DMS53 treated with DMSO at 0.1 percent for 48 hours (cell line): Measurements from ENCODE around the gene EP400.
A peak's percentile ranks its signal among the peaks of the same experiment; 100 is the strongest.

Source experiments
- DNase-seq: peaks from one replicate; lab custom pipeline; 2025; ENCODE audit not compliant: unreplicated experiment; lab: John Stamatoyannopoulos, UW

The EP400 gene

GRCh38 chr12:131949431-131950181 lies at the start of gene EP400:
EP400 (plus strand) TSS chr12:131949942; CDS start chr12:131960620, 10,678 bp downstream.
- peak; percentile 89 for DNase-seq

GRCh38 chr12:131900397-131900796 lies 49.3 kb upstream of the EP400 start:
- no peak for DNase-seq

- DNase-seq: no peak
Observed at GRCh38 chr12:131901431-131902331, 48.1 kb upstream of the EP400 start.

GRCh38 chr12:131902332-131903241 lies 47.2 kb upstream of the EP400 start:
- no peak for DNase-seq

- no peak for DNase-seq
Observed at GRCh38 chr12:131903270-131904255, 46.2 kb upstream of the EP400 start.

GRCh38 chr12:131904346-131904745 lies 45.4 kb upstream of the EP400 start:
- DNase-seq: no peak

GRCh38 chr12:131905081-131905629 lies 44.6 kb upstream of the EP400 start:
- no peak for DNase-seq

GRCh38 chr12:131905630-131906091 lies 44.1 kb upstream of the EP400 start:
- DNase-seq: no peak

- DNase-seq: no peak
Observed at GRCh38 chr12:131907379-131908091, 42.2 kb upstream of the EP400 start.

- no peak for DNase-seq
Observed at GRCh38 chr12:131908092-131909080, 41.4 kb upstream of the EP400 start.

GRCh38 chr12:131909081-131909751 lies 40.5 kb upstream of the EP400 start:
- DNase-seq: no peak

- no peak for DNase-seq
Observed at GRCh38 chr12:131909752-131910219, 40.0 kb upstream of the EP400 start.

- no peak for DNase-seq
Observed at GRCh38 chr12:131910302-131911027, 39.3 kb upstream of the EP400 start.

GRCh38 chr12:131911028-131911650 lies 38.6 kb upstream of the EP400 start:
- DNase-seq: no peak

GRCh38 chr12:131911851-131912477 lies 37.8 kb upstream of the EP400 start:
- DNase-seq: no peak
